Astrocyte (in vitro differentiated cells and primary cell): ENCODE data around the gene CTNNA3.

Source experiments
- CTCF ChIP-seq: IDR thresholded peaks from 2 replicates; pipeline ENCODE4 v1.5.1; 2011; ENCODE audit warnings: low read depth, mild to moderate bottlenecking, inconsistent platforms, low read length, moderate library complexity; ENCODE audit not compliant: insufficient read depth
- EZH2 ChIP-seq: IDR thresholded peaks from 2 replicates; pipeline ENCODE4 v1.6.1; 2012; ENCODE audit warnings: mild to moderate bottlenecking, low read length, inconsistent platforms; ENCODE audit not compliant: insufficient read depth

DNA sequence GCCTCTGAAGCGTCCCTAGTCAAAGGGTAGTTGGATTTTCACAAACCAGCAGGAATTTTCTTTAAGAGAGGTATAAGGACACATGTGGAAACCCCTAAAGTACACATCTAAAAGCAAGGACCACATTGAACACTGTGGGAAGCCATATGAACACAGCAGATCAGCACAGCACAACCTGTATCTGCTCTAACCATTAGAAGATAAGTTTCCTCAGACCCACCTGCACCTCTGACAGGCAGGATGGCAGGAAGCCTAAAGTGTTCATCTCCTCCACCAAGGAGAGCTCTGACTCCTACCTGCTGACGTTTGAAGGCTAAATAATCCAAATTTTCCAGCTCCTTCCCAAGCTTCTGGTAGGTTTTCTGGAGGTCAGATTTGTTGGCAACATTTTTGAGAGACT is 174.4 kb downstream of the CTNNA3 start:
- TF ChIP-seq CTCF = no peak
- no peak for TF ChIP-seq EZH2
